GM18870 (cell line): ENCODE measurements around the gene FRY.
A peak's percentile ranks its signal among the peaks of the same experiment; 100 is the strongest.

Source experiments
- ATAC-seq: cut with Tn5 transposase; IDR thresholded peaks from one replicate; pipeline ENCODE4 v1.9.1; 2021; ENCODE audit warnings: moderate library complexity; ENCODE audit not compliant: unreplicated experiment

FRY gene

DNA sequence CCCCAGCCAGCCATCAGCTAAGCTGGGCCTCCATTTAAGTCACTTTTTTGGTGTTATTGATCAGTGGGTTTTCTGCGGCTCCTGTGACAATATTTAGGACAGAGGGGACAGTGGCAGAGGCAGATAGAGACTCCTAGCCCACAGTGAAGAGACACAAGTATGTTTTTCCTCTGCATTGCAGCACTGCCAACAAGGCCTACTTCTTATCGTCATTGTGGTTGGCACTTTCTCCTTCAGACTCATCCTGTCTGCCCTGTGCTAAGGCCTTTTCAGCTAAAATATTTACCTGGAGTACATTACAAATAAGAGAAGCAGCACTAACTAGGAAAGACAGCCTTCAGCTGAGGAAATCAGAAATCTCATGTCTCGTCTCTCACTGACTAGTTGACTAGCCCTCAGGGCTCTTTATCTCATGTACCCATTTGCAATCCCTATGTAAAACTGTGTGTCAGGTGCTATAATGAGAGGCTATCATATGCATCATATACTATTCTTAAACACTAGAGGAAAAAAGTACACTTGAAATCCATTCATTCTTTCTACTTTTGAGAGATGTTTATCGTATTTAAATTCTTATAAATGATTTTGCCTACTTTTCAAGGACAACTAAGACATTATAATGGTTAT, 221.4 kb downstream of the FRY start:
- ATAC-seq = no peak

DNA sequence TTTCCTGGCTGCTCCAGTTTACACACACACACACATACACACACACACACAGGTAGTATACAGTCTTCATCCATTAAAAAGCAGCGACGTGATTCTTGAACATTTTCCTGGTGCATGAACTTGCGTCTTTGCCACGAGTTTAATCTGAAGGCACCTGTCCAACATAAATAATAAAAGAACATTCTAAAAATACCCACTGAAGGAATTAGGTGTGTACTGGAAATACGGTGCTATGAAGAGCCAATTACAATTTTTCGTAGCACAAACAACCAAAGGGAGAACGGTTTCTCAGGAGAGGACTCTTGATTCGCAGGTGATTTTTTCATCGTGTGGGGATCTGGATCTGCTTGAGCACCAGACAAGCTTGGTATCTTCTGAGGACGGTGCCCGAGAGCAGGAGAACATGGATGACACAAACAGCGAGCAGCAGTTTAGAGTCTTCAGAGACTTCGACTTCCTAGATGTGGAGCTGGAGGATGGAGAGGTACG, 222.4 kb downstream of the FRY start:
- no peak for ATAC-seq

DNA sequence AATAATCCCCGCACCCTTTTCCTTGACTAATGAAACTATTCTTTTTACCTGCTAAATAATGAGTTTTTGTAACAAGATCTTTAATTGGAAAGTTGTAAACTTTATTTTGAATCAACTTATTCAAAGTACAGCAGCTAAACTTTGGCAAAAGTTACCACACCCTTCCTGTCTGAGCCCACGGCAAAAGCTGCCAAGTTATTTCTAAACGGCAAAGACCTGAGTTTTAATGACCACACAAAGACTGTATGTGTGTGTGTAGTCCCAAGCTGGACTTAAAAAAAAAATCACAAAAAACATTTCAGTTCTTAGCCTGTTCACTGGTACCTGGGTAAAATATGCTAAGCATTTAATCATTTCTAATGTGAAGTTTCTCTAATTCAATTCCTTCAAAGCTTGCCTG, 222.8 kb downstream of the FRY start:
- no peak for ATAC-seq

DNA sequence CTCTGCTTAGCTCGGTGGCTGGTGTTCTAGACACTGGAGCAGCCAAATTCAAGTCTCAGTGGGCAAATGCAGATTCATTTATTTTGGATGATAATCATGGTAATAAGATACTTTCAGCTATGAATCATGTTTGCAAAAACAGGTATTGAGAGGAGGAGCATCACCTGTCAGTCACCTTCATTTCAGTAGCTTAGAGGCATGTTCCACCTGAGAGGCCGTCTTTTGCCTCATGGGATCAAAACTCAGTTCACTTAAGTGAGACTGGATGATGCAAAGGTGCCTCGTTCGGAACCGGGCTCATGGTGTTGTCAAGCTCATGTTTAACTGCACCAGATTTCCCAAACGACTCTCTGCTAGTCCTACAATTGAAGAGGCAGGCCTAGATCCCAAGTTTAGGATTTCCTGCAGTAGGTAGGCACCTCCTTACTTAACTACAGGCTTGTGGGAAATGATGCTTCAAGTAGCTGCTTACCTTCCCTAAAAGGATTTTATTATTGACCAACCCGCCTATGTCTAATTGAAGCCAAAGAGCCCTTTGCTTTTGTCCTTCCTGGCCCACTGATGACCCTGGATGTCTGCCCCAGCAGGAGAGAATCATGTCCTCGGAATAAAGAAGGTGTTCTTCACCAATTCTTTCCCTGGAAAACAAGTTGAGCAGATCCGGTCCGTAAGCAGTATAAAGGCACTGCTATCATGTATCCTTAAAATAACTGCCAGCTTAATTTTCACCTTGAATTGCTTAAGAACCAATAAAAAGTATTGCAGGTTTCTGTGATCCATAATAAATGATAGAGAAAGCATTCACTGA, 223.5 kb downstream of the FRY start:
- ATAC-seq = no peak

DNA sequence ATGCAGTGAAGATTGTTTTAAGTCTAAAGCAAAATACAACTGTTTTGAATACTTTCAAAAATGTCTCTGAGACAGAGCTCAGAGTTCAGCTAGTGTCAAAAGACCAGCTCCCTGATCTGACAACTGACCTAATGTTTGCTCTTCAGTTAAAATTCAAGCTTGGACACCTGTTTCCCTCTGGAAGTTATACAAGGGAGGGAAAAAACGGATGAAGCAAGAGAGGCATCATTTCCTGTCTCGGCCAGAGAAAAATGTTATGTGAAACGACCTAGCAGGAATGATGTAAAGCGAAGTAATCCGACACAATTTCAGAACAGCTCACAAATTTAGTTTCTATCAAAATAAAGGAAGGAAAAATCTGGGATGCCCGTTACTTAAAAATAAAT, 224.1 kb downstream of the FRY start:
- no peak for ATAC-seq

DNA sequence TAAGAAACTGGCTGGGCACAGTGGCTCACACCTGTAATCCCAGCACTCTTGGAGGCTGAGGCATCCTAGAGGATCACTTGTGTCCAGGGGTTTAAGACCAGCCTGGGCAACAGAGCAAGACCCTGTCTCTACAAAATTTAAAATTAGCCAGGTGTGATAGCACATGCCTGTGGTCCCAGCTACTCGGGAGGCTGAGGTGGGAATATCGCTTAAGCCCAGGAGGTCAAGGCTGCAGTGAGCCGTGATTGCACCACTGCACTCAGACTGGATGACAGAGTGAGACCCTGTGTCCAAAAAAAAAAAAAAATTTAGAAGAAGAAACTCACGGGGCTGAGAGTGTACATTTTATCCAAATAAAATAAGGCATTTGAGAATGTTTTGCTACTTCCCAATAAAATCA, 224.7 kb downstream of the FRY start:
- no peak for ATAC-seq

DNA sequence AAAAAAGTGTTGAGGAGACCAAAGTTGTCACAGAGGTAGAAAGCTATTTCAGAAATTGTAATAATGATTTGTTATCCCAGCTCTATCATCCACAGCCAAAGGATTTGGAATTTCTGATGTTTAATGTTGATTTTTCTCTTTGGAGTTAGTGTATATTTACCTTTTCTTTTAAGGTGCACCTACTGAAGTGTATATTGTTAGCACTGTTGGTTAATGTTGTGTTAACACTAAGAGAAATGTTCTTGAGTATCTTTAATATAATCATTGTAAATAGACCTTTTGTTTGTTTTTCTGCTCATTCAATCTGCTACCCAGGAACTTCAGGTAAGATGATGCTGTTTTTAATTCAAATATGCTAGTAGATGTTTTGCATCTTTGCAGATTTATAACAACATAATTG, 226.1 kb downstream of the FRY start:
- ATAC-seq = no peak

DNA sequence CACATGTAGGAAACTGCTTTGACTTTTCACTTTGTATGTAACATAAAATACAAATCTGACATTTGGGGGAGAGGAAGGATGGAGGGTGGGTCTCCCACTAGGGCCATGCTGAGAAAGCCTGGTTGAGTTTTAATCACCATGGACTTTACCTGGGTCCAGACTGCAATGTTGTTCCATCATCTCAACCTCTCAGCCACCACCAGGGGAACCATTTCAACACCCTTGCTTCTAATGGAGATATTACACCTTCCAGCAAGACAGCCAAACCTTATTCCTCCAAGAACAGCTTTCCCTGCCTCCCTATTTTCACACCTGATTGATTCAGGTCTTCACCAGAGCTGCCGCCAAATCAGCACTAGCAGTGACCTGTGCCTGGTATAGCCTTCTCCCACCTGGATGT, 227.5 kb downstream of the FRY start:
- ATAC-seq = no peak

DNA sequence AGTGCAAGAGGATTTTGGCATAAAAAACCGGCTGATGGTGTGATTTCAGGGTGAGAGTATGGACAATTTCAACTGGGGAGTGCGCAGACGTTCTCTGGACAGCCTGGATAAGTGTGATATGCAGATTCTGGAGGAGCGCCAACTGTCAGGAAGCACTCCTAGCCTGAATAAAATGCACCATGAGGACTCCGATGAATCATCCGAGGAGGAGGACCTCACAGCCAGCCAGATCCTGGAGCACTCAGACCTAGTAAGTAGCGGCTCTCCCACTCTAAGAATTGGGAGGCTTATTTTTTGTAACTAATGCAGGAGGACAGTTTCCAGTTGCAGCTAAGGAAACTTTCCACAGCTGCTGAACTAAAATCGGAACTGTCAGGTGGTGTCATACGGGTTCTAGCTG, 230.0 kb downstream of the FRY start:
- ATAC-seq = no peak

DNA sequence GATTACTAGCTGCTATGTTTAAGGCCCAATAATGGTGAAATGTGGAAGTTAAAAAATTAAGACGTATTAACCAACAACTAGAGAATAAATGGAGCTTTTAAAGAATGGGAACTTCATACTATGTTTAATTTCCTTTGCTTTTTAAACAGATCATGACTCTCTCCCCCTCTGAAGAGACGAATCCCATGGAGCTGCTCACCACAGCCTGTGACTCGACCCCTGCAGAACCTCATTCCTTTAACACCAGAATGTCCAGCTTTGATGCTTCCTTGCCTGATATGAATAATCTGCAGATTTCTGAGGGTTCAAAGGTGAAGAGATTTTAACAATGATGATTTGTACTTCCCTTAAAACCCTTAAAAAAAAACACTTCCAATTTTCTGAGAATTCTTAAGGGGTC, 230.6 kb downstream of the FRY start:
- no peak for ATAC-seq

DNA sequence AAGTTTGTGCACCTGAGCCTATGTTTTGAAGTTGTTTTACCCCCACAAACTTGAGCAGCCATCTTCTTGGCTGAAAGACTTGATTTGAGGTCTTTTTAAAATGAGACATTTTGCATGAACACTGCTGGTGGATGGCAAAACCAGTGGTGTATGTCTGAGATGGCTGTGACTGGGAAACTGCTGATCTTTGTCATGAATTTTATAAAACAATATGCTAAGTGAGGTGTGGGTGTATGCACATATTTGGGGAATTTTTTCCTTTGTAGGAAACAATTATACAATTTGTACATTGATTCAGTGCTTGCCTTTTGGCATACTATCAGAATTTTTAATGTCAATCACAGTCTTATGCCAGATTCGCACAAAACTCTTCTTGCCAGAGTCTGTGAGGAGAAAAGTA, 231.0 kb downstream of the FRY start:
- no peak for ATAC-seq

DNA sequence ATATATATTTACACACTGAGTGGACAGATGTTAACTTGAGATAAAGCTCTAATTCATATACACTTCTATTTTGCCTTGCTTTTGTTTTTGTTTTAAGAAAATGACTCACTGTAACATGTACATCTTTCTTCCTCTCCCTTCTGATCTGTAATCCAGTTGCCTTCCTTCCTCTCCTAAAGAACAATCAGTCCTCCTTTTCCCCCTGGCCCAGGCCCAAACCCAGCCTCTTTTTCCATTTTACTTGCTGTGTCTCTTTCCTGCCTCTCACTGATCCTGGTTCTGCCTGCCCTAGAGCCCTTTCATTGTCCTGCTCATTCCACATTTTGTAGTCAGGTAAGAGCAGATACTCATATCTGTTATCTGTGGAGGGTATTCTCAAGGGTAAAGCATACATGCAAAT, 232.8 kb downstream of the FRY start:
- ATAC-seq = no peak

DNA sequence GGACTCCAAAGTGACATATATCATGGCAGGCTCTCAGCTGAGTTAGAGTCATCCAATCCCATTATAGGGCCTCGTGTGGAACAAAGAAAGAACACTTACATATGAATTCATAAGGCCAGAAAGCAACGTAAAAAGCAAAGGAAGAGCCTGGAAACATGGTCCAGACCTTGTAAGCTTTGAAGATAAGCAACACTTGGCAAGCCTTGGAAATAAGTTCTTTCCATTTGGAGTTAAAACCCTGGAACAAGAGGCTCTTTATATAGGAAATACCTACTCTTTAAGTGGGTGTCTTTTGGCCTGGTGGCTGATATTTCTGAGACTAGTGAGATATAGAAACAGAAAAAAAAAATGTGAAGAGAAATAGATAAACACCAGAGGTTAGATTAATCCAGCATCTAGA, 234.2 kb downstream of the FRY start:
- ATAC-seq = no peak

DNA sequence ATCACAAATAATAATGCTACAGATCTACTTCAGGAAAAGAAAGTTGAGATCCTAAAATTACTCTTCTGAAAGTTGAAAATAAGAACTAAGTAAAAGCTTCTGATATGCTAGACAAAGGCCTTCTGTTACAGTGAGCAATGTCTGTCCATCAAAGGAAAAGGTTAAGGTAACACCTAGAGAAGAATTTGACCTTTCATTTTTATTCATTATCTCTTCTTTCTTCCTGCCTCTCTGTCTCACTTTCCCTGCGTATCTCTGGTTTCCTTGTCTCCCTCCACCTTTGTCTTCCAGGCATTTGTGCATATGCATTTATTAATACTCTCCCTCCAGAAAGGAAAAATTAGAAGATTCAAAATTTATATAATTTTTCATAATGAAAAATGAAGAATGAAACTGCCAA, 234.6 kb downstream of the FRY start:
- no peak for ATAC-seq

DNA sequence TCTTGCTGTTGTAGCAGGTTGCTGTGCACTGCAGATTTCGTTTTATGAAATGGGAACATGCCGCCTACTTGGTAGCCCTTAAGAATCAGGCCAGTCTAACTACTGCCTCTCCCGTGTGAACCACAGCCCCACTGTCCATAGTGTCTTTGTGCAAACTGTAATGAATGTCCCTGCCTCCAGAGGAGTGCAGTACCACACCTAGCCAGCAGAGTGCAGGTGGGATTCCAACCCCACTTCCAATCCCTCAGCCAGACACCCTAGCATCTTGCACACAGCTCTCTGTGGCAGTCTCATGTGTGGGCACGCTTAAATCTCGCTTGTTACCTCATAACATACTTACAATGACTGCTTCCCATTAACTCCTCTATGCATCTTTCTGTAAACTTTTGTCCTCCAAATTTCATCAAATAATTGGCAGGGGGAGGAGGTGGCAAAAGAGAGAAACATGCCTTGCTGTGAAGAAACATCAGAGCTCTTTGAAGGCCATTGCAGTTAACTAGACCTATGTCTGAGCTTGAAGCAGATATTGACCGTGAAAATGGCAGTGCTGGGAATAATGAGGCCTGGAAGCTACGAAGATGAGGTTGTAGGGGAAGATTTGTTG, 236.4 kb downstream of the FRY start:
- peak; percentile 53 for ATAC-seq

DNA sequence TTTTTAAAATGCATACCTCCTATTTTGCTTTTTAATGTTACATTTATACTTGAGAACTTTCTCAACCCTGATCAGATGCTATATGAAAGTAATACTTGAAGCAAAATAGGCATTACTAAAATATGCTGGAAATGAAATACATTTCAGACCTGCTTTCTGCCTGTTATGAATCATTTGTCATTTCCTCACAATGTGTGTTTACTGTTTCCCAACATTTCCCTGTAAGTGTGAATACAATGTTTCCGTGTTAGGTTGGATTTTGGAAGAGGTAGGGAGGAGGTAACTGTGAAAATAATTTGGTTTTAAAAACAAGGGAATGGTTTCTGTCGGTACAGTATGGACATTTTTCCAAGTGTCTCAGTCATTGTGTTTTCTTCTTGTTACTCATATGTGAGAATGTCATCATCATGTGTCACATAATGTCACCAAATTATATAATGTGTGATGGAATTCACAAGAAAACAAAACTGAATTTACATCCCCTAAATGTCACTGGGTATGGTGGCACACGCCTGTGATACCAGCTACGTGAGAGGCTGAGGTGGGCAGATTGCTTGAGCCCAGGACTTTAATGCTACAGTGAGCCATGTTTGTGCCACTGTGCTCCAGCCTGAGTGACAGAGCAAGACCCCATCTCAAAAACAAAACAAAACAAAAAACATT, 240.6 kb downstream of the FRY start:
- no peak for ATAC-seq

DNA sequence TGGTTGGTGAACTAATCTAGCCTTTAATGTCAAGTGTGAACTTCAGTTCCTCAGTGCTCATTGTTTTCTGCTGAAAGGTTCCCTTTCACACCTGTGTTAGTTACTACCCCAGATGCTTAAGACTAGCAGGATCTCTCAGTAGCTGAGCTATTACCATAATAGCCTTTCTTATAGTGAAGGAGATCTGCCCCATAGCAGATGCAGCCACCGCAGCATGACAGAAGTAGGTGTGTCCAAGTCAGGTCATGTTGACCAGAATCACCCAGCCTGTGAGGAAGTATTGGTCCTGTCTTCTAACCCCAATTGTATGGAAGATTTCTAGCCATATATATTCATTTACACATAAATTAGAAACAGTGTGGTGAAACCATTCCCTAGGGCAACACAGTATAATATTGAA, 246.3 kb downstream of the FRY start:
- ATAC-seq = no peak

DNA sequence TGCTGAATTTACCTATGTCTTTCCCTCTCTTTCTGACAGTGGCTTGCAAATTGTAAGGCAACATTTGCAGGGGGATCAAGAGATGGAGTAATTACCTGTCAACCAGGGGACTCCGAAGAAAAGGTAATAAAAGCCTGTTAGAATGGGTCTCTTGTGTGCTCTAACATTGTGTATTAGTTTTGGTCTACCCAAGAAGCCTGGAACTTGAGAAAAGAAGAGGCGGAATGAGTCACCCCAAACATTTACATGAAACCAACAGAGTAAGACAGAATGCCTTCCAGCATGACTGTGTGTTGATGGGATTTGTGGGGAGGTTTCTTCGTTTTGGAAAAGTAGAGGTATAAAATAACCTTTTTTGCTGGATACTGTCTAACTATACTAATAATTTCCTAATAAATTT, 246.9 kb downstream of the FRY start:
- no peak for ATAC-seq

DNA sequence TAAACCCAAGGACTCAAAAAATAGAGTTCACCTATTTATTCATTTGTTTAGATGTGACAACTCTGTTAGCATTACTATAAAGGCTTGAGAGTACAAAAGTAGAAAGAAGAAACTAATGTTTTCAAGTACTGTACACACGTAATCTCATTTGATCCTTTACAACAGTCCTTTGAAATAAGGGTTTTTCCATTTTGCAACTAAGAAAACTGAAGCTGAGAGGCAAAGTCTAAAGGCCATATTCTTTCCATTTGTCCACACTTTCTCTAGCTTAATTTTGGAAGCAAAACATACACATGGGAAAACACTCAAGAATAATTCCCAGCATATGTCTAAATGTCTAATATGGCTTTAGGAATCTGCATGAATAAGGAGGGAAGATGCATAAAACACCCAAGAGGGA, 249.5 kb downstream of the FRY start:
- ATAC-seq = no peak

DNA sequence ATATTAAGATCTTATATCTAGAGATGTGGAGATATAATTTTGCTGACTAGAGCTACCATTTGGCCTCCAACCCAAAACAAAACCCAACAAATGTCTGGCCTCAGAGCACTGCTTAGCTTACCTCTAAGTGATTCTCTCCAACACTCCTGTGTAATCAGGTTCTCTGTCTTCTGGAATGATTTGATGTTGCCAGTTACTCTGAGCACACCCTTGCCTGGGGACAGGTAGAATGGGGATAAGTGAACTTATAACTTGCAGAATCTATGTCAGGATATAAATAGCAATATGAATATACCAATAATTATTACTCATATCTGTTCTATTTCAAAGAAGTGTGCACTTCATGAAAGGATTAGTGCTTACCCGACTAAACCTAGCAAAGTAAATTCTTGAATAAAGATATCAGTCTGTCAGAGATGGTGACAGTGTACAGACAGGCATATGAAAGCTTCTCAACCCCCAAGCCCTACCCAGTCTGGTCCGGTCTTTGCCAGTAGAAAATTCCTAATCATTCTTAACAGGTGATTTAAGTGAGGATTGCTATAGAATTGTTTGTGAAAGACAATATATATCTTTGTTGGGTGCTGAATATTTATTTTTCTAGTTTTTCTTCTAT, 250.6 kb downstream of the FRY start:
- no peak for ATAC-seq

DNA sequence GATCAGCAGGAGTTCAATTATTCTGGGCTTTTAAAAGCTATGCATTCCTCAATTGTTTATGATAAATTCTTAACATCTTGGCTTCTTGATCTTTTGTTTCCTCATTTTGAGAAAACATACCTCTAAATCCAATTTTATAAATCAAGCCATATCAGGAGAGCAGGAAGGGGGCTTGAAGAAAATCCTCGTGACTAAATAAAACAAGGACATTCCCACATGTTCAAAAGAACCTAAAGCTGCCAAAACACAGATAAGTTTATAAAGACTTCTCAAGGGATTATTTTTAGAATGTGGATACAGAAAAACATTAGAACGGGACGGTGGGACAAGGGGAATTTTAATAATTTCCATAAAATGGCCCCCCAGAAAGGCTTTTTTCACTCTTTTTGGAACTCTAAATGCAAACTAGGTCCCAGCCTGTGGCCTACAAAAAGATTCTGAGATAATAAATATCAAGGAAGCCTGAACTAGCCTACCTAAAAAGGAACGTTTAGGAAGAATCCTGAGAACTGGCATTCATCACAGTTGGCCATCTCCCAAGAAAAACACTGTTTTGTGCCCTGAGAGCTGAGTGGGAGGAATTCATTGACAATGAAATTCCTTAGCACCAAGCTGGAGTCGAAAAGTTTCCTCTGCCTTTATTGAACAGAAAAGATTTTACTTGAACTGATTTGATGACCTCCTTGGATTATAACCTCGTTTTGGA, 253.5 kb downstream of the FRY start:
- no peak for ATAC-seq
